ENCODE results near the gene WDCP.
"Not testable (repeated sequence)": the region's sequence is repeated elsewhere in the genome, so short reads cannot be mapped to it uniquely, and the experiment has no call there.

WDCP gene

DNA sequence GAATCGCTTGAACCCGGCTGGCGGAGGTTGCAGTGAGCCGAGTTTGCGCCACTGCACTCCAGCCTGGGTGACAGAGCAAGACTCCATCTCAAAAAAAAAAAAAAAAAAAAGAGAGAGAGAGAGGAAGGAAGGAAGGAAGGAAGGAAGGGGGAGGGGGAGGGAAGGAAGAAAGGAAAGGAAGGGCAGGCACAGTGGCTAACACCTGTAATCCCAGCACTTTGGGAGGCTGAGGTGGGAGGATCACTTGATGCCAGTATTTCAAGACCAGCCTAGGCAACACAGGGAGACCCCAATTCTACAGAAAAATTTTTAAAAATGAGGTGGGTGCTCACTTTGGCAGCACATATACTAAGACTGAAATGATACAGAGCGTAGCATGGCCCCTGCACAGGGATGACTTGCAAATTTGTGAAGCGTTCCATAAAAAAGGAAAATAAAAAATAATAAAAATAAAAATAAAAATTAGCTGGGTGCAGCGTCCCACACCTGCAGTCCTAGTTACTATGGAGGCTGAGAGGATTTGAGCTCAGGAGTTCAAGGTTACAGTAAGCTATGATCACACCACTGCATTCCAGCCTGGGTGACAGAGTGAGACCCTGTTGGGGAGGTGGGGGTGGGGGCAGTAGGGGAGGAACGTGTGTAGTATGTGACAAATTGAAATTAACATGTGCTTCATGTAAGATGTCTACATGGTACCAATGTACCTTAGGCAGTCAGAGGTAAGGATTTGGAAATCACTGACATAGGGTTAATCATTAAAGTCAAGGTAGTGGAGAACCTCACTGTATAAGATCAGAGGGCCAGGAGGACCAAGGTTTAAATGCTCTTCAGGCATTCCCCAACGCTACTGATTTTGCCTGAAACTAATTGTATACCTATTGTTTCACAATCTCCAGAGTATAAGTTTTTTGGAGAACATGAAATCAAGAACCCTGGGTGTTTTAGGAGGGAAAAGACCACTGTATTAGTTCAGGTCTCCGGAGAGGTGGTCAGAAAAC is 1.4 kb downstream of the WDCP start:
- Histone ChIP-seq H3K4me3 (ENCODE audit: low read depth, low read length, poor library complexity, severe bottlenecking) (peak overlapping the region; percentile 92), H3K36me3 (ENCODE audit: insufficient read depth, low read length) (peaks cover 4% of the 10 kb centered on the region; the same call in 1 of the 2 replicates), H3K9me3 (ENCODE audit: low read length) (no peaks in the 10 kb centered on the region), H3K79me2 (ENCODE audit: insufficient read depth, low read length) (peaks cover 18% of the 10 kb centered on the region), H3K9me2 (ENCODE audit: low read depth, low read length) (no peaks in the 10 kb centered on the region), H3K27me3 (ENCODE audit: insufficient read depth, low read length) (no peaks in the 10 kb centered on the region), H4K20me1 (ENCODE audit: insufficient read depth, low read length) (no peaks in the 10 kb centered on the region), H2AFZ (ENCODE audit: low read length) (no peak overlapping the region), H3K4me1 (ENCODE audit: insufficient read depth, low read length, severe bottlenecking) (peaks cover 32% of the 10 kb centered on the region), H3K4me2 (ENCODE audit: low read length) (peak overlapping the region; percentile 77), H3K27ac (ENCODE audit: low read depth, low read length, poor library complexity, severe bottlenecking) (no peak overlapping the region), H3K9ac (ENCODE audit: low read length) (peak overlapping the region; percentile 93), H3F3A (ENCODE audit: insufficient read depth, low read length) (no peaks in the 10 kb centered on the region)
- TF ChIP-seq, protein P1, sequence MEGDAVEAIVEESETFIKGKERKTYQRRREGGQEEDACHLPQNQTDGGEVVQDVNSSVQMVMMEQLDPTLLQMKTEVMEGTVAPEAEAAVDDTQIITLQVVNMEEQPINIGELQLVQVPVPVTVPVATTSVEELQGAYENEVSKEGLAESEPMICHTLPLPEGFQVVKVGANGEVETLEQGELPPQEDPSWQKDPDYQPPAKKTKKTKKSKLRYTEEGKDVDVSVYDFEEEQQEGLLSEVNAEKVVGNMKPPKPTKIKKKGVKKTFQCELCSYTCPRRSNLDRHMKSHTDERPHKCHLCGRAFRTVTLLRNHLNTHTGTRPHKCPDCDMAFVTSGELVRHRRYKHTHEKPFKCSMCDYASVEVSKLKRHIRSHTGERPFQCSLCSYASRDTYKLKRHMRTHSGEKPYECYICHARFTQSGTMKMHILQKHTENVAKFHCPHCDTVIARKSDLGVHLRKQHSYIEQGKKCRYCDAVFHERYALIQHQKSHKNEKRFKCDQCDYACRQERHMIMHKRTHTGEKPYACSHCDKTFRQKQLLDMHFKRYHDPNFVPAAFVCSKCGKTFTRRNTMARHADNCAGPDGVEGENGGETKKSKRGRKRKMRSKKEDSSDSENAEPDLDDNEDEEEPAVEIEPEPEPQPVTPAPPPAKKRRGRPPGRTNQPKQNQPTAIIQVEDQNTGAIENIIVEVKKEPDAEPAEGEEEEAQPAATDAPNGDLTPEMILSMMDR (IDR thresholded peaks at IDR 0.05; ENCODE audit: low read length): no peak
- no peak for TF ChIP-seq EZH2 (IDR thresholded peaks at IDR 0.05; ENCODE audit: borderline replicate concordance, low read length)

DNA sequence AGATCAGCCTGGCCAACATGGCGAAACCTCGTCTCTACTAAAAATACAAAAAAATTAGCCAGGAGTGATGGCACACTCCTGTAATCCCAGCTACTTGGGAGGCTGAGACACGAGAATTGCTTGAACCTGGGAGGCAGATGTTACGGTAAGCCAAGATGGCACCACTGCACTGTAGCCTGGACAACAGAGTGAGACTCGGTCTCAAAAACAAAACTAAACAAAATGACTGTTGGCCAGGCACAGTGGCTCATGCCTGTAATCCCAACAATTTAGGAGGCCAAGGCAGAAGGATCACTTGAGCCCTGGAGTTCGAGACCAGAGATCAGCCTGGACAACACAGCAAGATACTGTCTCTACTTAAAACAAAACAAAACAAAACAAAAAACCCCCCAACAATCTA is 4.1 kb downstream of the WDCP start:
- not testable (repeated sequence) for H3K9ac ChIP-seq (ENCODE audit: low read length); H4K20me1 ChIP-seq (ENCODE audit: insufficient read depth, low read length); H3F3A ChIP-seq (ENCODE audit: insufficient read depth, low read length); H3K4me2 ChIP-seq (ENCODE audit: low read length); H3K9me2 ChIP-seq (ENCODE audit: low read depth, low read length); H3K27me3 ChIP-seq (ENCODE audit: insufficient read depth, low read length); H2AFZ ChIP-seq (ENCODE audit: low read length); H3K27ac ChIP-seq (ENCODE audit: low read depth, low read length, poor library complexity, severe bottlenecking); H3K9me3 ChIP-seq (ENCODE audit: low read length); H3K4me3 ChIP-seq (ENCODE audit: low read depth, low read length, poor library complexity, severe bottlenecking)
- peaks cover 18% of the 10 kb centered on the region for H3K4me1 ChIP-seq (ENCODE audit: insufficient read depth, low read length, severe bottlenecking)
- peaks cover 17% of the 10 kb centered on the region for H3K36me3 ChIP-seq (ENCODE audit: insufficient read depth, low read length)
- H3K79me2 ChIP-seq (ENCODE audit: insufficient read depth, low read length): peaks cover 21% of the 10 kb centered on the region

GRCh38 chr2:24040511-24040910 is 6.7 kb downstream of the WDCP start:
- Histone ChIP-seq H3K9me3 (ENCODE audit: low read length) (no peaks in the 10 kb centered on the region), H3K4me3 (ENCODE audit: low read depth, low read length, poor library complexity, severe bottlenecking) (no peak overlapping the region), H4K20me1 (ENCODE audit: insufficient read depth, low read length) (no peaks in the 10 kb centered on the region), H3K79me2 (ENCODE audit: insufficient read depth, low read length) (peaks cover 18% of the 10 kb centered on the region), H2AFZ (ENCODE audit: low read length) (no peak overlapping the region), H3K27me3 (ENCODE audit: insufficient read depth, low read length) (no peaks in the 10 kb centered on the region), H3K4me1 (ENCODE audit: insufficient read depth, low read length, severe bottlenecking) (peaks cover 1% of the 10 kb centered on the region), H3K4me2 (ENCODE audit: low read length) (no peak overlapping the region), H3K27ac (ENCODE audit: low read depth, low read length, poor library complexity, severe bottlenecking) (no peak overlapping the region), H3K9me2 (ENCODE audit: low read depth, low read length) (no peaks in the 10 kb centered on the region), H3F3A (ENCODE audit: insufficient read depth, low read length) (no peaks in the 10 kb centered on the region), H3K9ac (ENCODE audit: low read length) (no peak overlapping the region), H3K36me3 (ENCODE audit: insufficient read depth, low read length) (peaks cover 38% of the 10 kb centered on the region)
- TF ChIP-seq, protein P1 (IDR thresholded peaks at IDR 0.05; ENCODE audit: low read length): no peak
- TF ChIP-seq EZH2 (IDR thresholded peaks at IDR 0.05; ENCODE audit: borderline replicate concordance, low read length): no peak

Data from OCI-LY1 (cell line).